H9 (cell line): ENCODE results near the gene FAM83C. TPM values are rescaled to one million over a fixed set of nuclear protein-coding genes. Genes with fewer than 3 reads are reported as not detected.

Source experiments
- DNase-seq: peaks from one replicate; pipeline ENCODE4 v3.0.0-alpha.2; 2017
- H2AFZ ChIP-seq: one replicate; pipeline ENCODE4 v1.6.1; 2013; ENCODE audit warnings: mild to moderate bottlenecking, low read length, control low read depth, moderate library complexity
- H2AK5ac ChIP-seq: 2 replicates; pipeline ENCODE4 v1.6.1; 2013; ENCODE audit warnings: low read length, control low read depth, mixed read lengths; ENCODE audit not compliant: insufficient read length
- H2BK120ac ChIP-seq: one replicate; pipeline ENCODE4 v1.6.1; 2013; ENCODE audit warnings: low read depth, mild to moderate bottlenecking, low read length, control low read depth, inconsistent platforms; ENCODE audit not compliant: poor library complexity, severe bottlenecking
- H2BK12ac ChIP-seq: 2 replicates; pipeline ENCODE4 v1.6.1; 2013; ENCODE audit warnings: low read length, control low read depth, mixed read lengths, low read depth; ENCODE audit not compliant: insufficient read length
- H2BK15ac ChIP-seq: 2 replicates; pipeline ENCODE4 v1.6.1; 2013; ENCODE audit warnings: low read depth, low read length, control low read depth
- H2BK20ac ChIP-seq: one replicate; pipeline ENCODE4 v1.6.1; 2013; ENCODE audit warnings: low read depth, mild to moderate bottlenecking, low read length, control low read depth, inconsistent platforms; ENCODE audit not compliant: poor library complexity, severe bottlenecking
- H2BK5ac ChIP-seq: 2 replicates; pipeline ENCODE4 v1.6.1; 2013; ENCODE audit warnings: low read length, control low read depth, mixed read lengths; ENCODE audit not compliant: insufficient read length
- H3K14ac ChIP-seq: 2 replicates; pipeline ENCODE4 v1.6.1; 2013; ENCODE audit warnings: low read length, control low read depth; ENCODE audit not compliant: insufficient read depth
- H3K18ac ChIP-seq: 2 replicates; pipeline ENCODE4 v1.6.1; 2013; ENCODE audit warnings: low read depth, mild to moderate bottlenecking, mixed read lengths, low read length, control low read depth; ENCODE audit not compliant: insufficient read length
- H3K23ac ChIP-seq: 2 replicates; pipeline ENCODE4 v1.6.1; 2013; ENCODE audit warnings: low read length, control low read depth, mixed read lengths, low read depth; ENCODE audit not compliant: insufficient read length
- H3K23me2 ChIP-seq: 2 replicates; pipeline ENCODE4 v1.6.1; 2013; ENCODE audit warnings: low read depth, mild to moderate bottlenecking, mixed read lengths, low read length, control low read depth; ENCODE audit not compliant: insufficient read length, poor library complexity, severe bottlenecking
- H3K27ac ChIP-seq: 2 replicates; pipeline ENCODE4 v1.5.1; 2013; ENCODE audit warnings: low read length, control low read depth, mixed read lengths, low read depth; ENCODE audit not compliant: insufficient read length
- H3K27me3 ChIP-seq: 2 replicates; pipeline ENCODE4 v1.6.1; 2013; ENCODE audit warnings: low read length, control low read depth, inconsistent platforms; ENCODE audit not compliant: insufficient read depth
- H3K4ac ChIP-seq: 2 replicates; pipeline ENCODE4 v1.6.1; 2013; ENCODE audit warnings: low read depth, mild to moderate bottlenecking, control low read depth, inconsistent platforms, low read length, moderate library complexity
- H3K4me1 ChIP-seq: 2 replicates; pipeline ENCODE4 v1.6.1; 2013; ENCODE audit warnings: low read length, control low read depth, inconsistent platforms; ENCODE audit not compliant: insufficient read depth
- H3K4me2 ChIP-seq: 2 replicates; pipeline ENCODE4 v1.6.1; 2013; ENCODE audit warnings: low read length, control low read depth, mixed read lengths; ENCODE audit not compliant: insufficient read length, insufficient read depth
- H3K56ac ChIP-seq: 2 replicates; pipeline ENCODE4 v1.6.1; 2013; ENCODE audit warnings: low read depth, mild to moderate bottlenecking, mixed read lengths, low read length, control low read depth; ENCODE audit not compliant: insufficient read length
- H3K79me1 ChIP-seq: 2 replicates; pipeline ENCODE4 v1.6.1; 2013; ENCODE audit warnings: low read depth, mild to moderate bottlenecking, moderate library complexity, low read length, control low read depth, inconsistent platforms; ENCODE audit not compliant: insufficient read depth, poor library complexity, severe bottlenecking
- H3K79me2 ChIP-seq: 2 replicates; pipeline ENCODE4 v1.6.1; 2013; ENCODE audit warnings: low read length, control low read depth, inconsistent platforms; ENCODE audit not compliant: insufficient read depth
- H3K9ac ChIP-seq: 2 replicates; pipeline ENCODE4 v1.6.1; 2013; ENCODE audit warnings: low read length, control low read depth, mixed read lengths; ENCODE audit not compliant: insufficient read length; ENCODE audit errors: extremely low read depth
- H3K9me3 ChIP-seq: one replicate; pipeline ENCODE4 v1.6.1; 2013; ENCODE audit warnings: low read depth, low read length, inconsistent platforms; ENCODE audit not compliant: control insufficient read depth
- H3T11ph ChIP-seq: one replicate; pipeline ENCODE4 v1.6.1; 2013; ENCODE audit warnings: mild to moderate bottlenecking, low read length, control low read depth, inconsistent platforms
- H4K20me1 ChIP-seq: one replicate; pipeline ENCODE4 v1.6.1; 2013; ENCODE audit not compliant: control insufficient read depth, insufficient read length, insufficient read depth
- H4K5ac ChIP-seq: 2 replicates; pipeline ENCODE4 v1.6.1; 2013; ENCODE audit warnings: low read depth, mild to moderate bottlenecking, mixed read lengths, low read length, control low read depth; ENCODE audit not compliant: insufficient read length
- H4K8ac ChIP-seq: replicated peaks from 2 replicates; pipeline ENCODE4 v1.6.1; 2013; ENCODE audit warnings: low read length, control low read depth, mixed read lengths, low read depth; ENCODE audit not compliant: insufficient read length
- H4K91ac ChIP-seq: 2 replicates; pipeline ENCODE4 v1.6.1; 2013; ENCODE audit warnings: low read depth, mild to moderate bottlenecking, moderate library complexity, mixed read lengths, low read length, control low read depth; ENCODE audit not compliant: insufficient read length
- H3K27ac Mint-ChIP-seq, 3 experiments: 2 replicates in 2 of 3; 3 replicates in 1 of 3; pipeline ENCODE4 v1.8.0; 2020 to 2021; ENCODE audit warnings: mixed read lengths in 3 of 3, mild to moderate bottlenecking in 1 of 3, moderate library complexity in 1 of 3
- H3K27me3 Mint-ChIP-seq: 2 replicates; pipeline ENCODE4 v1.8.0; 2021; ENCODE audit warnings: low read depth, mild to moderate bottlenecking, moderate library complexity, mixed read lengths
- H3K36me3 Mint-ChIP-seq, 3 experiments: 2 replicates in 2 of 3; 3 replicates in 1 of 3; pipeline ENCODE4 v1.8.0; 2020 to 2021; ENCODE audit warnings: low read depth in 3 of 3, mixed read lengths in 3 of 3; ENCODE audit not compliant: insufficient read depth in 1 of 3
- H3K4me1 Mint-ChIP-seq, 2 experiments: 2 replicates each; pipeline ENCODE4 v1.8.0; 2020; ENCODE audit warnings: mixed read lengths in 2 of 2
- H3K4me3 Mint-ChIP-seq, 2 experiments: 2 replicates in 1 of 2; 3 replicates in 1 of 2; pipeline ENCODE4 v1.8.0; 2020 to 2021; ENCODE audit warnings: mild to moderate bottlenecking in 2 of 2, mixed read lengths in 2 of 2, moderate library complexity in 1 of 2
- H3K9me3 Mint-ChIP-seq, 2 experiments: 2 replicates in 1 of 2; 3 replicates in 1 of 2; pipeline ENCODE4 v1.8.0; 2020; ENCODE audit warnings: mild to moderate bottlenecking in 2 of 2, mixed read lengths in 2 of 2, moderate library complexity in 1 of 2
- CTCF ChIP-seq: fragments of 200-600 bp; sonication (generic); conservative IDR thresholded peaks from 3 replicates; pipeline ENCODE4 v1.8.0; 2021; ENCODE audit warnings: antibody characterized with exemption, mild to moderate bottlenecking
- WGBS: extraction: QIAGEN DNeasy Blood & Tissue Kit; methylation state at CpG from one replicate; pipeline ENCODE4 v1.1.7; 2013; ENCODE audit warnings: missing lambda C conversion rate, low lambda C conversion rate, mixed read lengths; ENCODE audit not compliant: insufficient read length; ENCODE audit errors: extremely low coverage; 5-methylcytosine and 5-hydroxymethylcytosine counted together
- total RNA-seq: library from RNA; stranded (reverse); gene quantifications from 2 replicates; pipeline ENCODE4 v1.2.1, GENCODE V29; 2021

The FAM83C gene
- total RNA-seq, 1 experiment from 2014 or later = not detected

- H3K27me3 ChIP-seq = no peaks in the 10 kb centered on the region
- no peak overlapping the region for H3K4me2 ChIP-seq
- H3K4ac ChIP-seq = no peak overlapping the region
- no peaks in the 10 kb centered on the region for H3K79me1 ChIP-seq
- H3K4me1 Mint-ChIP-seq = peaks cover 4 to 5% of the 10 kb centered on the region in 2 experiments; a peak in 2 of 4 replicates
- H3K23ac ChIP-seq = no peak overlapping the region
- no peak overlapping the region for H2BK20ac ChIP-seq
- no CpG with 5 or more reads among the region's 5 CpGs for WGBS
- no peaks in the 10 kb centered on the region; a peak in 1 of 5 replicates for H3K9me3 Mint-ChIP-seq
- H2BK5ac ChIP-seq = no peak overlapping the region
- H2BK120ac ChIP-seq = no peak overlapping the region
- DNase-seq = no peak
- no peaks in the 10 kb centered on the region; the same call in 1 of the 2 replicates for H3K4me1 ChIP-seq
- H3K27ac Mint-ChIP-seq = no peak overlapping the region
- no peak overlapping the region for H2BK15ac ChIP-seq
- no peaks in the 10 kb centered on the region; a peak in 1 of 7 replicates for H3K36me3 Mint-ChIP-seq
- H3K27me3 Mint-ChIP-seq = peaks cover 13% of the 10 kb centered on the region
- no peak overlapping the region for H3K56ac ChIP-seq
- H3K4me3 Mint-ChIP-seq = no peak overlapping the region
- no peaks in the 10 kb centered on the region for H4K20me1 ChIP-seq
- no peak overlapping the region for H2BK12ac ChIP-seq
- no peak overlapping the region for H3K27ac ChIP-seq
- H4K91ac ChIP-seq = no peak overlapping the region
- H3K9me3 ChIP-seq = no peaks in the 10 kb centered on the region
- H3K18ac ChIP-seq = no peak overlapping the region
- no peak overlapping the region for H4K8ac ChIP-seq
- H4K5ac ChIP-seq = no peak overlapping the region
- H2AK5ac ChIP-seq = no peak overlapping the region
- TF ChIP-seq CTCF = no peak
- no peaks in the 10 kb centered on the region for H3K79me2 ChIP-seq
- no peaks in the 10 kb centered on the region for H3K23me2 ChIP-seq
- no peak overlapping the region for H2AFZ ChIP-seq
- no peak overlapping the region for H3T11ph ChIP-seq
- H3K14ac ChIP-seq = no peak overlapping the region
- H3K9ac ChIP-seq = no peak overlapping the region
Observed at GRCh38 chr20:35294293-35294685, 2.1 kb upstream of the FAM83C start.
